Muscle of arm (tissue), 12 donors: Measurements from ENCODE around the gene SLC30A4. TPM values are rescaled to one million over a fixed set of nuclear protein-coding genes. Genes with fewer than 3 reads are reported as not detected.

Source experiments
- DNase-seq: peaks from one replicate; pipeline ENCODE4 v3.0.0-alpha.2; 2013
- polyA plus RNA-seq, 12 donors: library from polyadenylated mRNA; unstranded; fragments of 120-200 nt; gene quantifications; one replicate each; pipeline ENCODE4 v1.2.1, GENCODE V29; 2013; ENCODE audit not compliant: insufficient read length in 12 of 12

SLC30A4 gene
- polyA plus RNA-seq, 12 donors: 4.8 to 7.9 (median 5.7) TPM; not detected in 1

DNA sequence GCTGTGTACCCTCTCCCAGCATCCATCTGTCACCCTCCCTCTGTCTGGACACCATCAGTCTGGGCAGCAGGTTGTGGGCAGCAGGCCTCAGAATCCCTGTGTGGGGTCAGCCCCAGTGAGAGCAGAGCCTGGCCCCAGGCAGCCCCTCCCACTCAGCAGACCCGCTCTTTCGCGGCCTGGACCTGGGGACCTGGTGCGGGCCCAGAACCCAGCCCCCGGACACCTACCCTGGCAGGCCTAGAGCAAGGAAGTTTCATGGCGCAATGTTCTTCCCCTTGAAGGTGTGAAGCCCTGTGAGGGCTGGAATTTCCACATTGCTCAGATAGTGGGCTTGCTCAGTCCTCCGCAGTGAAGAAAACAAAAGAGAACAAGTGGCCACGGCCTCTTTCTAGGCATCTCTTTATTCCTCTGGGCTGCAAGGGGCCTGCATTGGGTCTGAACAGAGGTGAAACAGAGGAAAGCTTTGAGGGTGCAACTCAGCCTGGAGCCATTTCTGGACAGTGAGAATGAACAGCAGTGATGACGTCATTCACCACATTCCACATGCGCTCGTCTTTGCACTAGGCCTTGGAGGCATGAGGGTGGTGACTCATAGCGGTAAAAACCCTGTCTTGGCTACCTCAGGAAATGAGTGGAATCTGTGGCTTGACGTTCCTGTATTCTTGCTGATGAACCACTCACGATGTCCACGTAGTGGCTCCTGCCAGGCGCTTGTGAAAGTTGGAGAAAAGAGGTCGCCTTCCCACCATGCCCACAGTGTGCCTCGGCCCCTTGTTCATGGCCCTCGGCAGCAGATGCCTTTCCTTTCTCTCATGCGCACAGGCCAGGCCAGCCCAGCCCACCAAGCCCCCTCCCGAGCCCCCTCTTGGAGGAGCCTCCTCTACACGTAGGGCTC lies 66.1 kb downstream of the SLC30A4 start:
- DNase-seq: no peak

DNA sequence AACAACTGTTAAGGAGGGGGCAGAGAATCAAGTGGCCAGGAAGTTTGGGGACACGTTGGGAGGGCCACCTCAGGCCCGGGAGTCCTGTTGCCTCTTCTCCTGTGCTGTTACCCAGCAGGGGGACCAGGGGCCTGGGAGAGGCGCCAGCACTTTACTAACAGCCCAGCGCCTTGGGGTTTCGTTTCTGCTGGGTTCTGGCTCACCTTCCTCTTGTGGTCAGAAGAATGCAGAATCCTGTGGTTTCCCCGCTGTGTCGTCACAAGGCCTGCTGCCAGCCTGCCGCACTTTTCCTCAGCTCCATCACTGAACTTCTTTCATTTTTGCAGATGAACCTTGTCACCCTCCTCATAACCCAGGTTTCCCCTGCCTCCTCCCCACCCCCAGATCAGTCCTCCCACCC lies 67.7 kb downstream of the SLC30A4 start:
- DNase-seq: peak; percentile 28

DNA sequence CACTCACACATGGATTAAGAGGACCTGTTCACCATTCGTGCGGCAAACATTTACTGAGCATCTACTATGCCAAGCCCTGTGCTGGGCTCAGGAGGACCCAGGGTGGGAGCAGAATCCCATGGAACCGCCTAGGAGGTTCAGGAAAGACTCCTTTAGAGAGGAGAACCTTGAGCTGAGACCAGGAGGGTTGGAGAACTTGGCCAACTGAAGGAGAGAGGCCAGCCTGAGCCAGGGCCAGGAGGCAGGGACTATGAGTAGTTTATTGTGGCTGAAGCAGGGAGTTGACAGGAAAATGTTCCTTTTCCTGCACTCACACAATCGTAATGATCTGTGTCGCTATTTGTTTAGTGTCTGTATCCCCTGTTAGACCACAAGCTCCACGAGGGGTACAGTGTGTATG lies 71.3 kb downstream of the SLC30A4 start:
- no peak for DNase-seq

DNA sequence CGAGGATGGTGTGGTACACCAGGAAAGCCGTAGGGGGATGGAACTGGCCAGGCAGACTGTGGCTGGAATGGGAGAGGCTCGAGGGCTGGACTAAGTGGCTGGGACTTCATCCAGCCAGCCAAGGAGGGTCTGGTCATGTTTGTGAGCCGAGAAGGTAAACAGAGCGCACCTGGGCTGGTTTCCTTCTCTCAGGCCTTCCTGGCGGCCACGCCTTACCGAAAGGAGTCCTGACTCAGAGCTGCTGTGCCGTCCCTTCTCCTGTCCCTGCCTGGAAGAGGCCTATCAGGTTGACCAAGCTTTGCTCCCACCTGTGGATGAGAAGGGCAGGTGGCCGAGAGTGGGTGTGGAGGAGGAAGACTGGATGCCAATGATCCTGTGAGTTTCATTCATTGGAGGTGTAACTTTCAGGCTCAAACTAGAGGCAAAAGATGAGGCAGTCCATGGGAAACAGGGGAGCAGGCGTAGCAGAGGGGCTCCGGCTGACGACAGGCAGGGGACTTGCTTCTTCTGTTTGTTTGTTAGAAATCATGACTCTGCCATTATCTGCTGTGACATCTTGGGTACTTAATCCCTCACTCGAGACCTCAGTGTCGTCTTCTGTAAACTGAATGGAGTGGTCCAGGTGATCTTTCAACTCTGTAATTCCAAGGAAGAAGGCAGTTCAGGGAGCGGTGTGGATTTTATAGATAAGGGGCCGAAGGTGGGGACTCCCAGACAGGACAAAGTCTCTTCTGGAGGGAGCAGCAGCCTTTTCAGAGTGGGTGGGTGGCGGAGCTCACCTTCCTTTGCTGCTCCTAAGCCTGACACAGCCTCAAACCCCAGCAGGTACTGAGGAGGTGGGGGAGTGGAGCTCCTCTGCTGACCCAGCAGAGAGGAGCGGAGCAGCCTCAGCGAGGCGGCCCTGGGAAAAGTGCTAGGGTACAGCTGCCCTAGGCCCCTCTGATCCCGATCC lies 72.4 kb downstream of the SLC30A4 start:
- DNase-seq: no peak

GRCh38 chr15:45449395-45449794 lies 73.2 kb downstream of the SLC30A4 start:
- no peak for DNase-seq

DNA sequence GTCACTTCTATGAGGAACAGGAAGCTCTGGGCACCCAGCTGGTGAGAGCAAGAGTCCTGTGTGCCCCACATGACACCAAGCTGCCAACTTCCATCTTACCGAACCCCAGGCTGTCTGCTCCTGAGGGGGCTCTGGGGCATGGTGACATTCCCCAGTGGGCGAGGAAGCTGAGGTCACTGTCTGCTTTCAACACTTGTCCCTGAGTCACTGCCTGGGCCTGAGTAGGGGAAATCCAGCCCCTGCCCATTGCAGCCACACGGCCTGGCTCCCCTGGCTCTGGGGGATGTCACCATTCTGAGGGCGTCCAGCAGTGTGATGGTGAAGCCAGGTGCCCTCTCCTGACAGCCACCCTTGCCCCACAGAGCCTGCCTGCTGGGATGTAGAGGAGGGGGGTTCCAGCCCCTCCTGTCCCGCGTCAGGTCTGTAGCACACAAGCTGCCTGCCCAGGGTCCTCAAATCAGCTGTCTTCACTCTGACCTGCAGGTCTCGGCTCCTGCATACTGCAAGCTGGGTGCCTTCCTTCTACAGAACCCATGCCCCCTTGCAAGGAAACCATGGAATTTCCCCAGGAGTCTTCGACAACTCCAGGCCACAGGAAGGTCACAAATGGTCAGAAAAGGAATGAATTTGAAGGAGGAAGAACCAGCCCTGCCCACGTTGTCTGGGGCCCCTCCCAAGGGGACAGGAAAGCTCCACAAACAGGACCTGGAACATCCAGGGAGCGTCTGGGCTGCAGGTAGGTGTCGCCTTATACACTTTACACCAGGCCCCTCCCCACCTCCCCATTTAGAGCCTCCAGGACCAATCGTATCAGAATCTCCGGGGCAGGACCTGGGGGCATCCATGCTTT lies 74.3 kb downstream of the SLC30A4 start:
- DNase-seq: no peak

DNA sequence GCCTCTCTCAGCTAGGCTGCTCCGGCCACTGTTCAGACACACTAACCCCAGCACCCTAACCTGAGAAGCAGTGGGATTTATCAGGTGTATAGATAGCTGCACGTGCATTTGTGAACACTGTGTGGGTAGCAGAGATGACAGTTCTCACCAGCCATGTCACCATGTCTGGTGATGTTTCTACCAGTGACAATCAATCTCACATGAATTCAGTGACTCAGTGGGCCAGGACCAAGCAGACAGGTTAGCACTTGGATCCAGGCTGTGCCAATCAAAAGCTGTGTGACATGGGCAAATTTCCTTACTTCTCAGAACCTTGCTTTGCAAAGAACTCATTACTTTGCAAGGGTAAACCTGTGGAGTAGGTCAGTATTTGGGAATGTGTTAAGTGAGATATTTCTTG lies 78.9 kb downstream of the SLC30A4 start:
- no peak for DNase-seq

DNA sequence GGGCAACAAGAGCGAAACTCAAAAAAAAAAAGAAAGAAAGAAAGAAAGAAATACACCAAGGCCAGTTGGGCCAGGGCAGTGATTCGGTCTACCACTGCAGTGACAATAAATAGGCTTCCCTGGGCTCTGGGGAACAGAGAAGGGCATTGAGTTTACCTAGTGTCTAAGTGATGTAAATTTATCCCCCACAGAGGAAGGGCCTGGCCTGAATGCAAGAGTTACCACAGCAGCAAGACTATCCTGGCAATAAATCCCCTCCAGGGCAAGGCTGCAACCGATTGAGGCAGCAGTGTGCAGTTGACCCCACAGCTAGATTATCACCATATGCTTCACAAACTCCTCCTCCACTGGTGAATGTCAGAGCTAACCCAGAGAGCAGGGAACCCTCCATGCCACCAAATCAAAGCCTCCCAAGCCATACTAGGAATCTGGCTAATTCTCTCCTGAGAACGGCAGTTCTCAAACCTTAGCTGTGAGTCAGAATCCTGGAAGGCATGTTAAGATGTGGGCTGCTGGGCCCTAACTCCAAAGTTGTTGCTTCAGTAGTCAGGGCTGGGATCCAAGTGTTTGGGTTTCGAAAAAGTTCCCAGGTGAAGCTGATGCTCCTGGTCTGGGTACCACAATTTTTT lies 79.9 kb downstream of the SLC30A4 start:
- no peak for DNase-seq

DNA sequence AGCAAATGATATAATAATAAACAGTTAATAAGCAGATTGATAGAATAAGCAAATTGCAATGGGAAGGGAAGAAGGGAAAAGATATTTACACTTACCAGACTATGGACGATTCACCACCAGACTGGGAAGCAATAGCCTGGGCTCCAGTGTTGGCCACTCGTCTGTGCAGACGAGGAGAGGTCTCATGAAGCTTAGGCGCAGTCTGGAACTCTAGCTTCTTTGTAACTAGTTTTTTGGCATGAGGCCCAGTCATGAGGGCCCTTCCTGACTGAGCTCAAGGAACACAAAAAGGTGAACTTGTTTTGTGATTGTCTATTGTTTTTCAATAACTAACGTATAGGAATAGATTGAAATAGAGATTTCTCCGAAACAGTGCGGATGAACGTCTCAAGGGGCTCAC lies 80.9 kb downstream of the SLC30A4 start:
- no peak for DNase-seq

- DNase-seq: no peak
Measured at GRCh38 chr15:45441036-45441435, 81.5 kb downstream of the SLC30A4 start.

DNA sequence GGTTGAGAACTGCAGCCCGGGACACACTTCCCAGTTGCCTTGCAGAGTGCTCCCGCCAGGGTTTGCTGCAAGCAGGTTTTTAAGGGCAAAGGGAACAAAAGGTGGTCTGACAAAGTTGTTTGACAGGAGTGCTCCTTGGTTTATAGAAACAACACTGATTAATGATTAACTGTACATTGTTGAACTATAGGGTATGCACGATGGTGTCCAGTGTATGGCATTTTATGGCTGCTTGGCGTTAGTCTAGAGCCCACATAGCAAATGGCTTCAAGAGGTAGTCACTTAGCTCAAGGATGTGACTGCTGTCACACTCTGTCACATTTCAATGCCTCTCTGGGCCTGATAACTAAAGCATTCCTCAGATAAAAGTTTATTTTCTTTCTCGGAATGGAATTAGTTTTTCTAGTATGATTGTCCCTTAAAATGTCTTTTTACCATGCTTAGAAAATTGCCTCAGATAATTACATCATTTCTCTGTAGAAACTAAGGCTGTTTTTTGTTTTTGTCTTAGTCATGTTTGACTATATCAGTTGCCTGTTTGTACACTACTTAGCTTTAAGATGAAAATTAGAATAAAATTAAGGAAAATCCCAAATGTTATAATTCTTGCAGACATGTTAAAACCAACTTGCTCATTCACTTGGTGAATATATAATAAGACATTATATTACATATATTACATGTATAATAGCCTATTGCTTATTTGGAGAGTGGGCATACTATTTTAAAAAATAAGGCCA lies 82.9 kb downstream of the SLC30A4 start:
- no peak for DNase-seq

- no peak for DNase-seq
Measured at GRCh38 chr15:45435124-45435903, 87.2 kb downstream of the SLC30A4 start.

GRCh38 chr15:45434078-45434567 lies 88.4 kb downstream of the SLC30A4 start:
- DNase-seq: no peak

DNA sequence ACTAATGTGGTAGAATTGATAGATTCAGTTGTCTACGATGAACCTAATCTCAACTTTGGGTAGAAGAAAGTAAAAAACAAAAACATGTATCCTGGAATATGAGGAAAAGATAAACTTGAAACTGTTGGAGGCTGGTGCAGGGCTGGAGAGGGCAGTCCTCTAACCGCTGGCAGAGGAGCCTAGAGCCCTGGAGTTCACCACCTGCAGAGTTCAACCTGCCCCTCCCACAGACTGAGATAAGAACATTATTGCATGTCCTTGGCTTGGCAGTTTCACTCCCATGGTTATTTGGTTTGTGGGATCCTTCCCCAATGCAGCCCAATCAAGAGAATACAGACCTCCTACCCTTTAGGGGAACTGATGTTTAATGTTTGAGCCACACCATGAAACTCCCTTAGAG lies 91.0 kb downstream of the SLC30A4 start:
- no peak for DNase-seq

- peak; percentile 42 for DNase-seq
Measured at GRCh38 chr15:45429941-45430792, 92.4 kb downstream of the SLC30A4 start.
